ENCODE results near the gene TMC6.

- TF ChIP-seq CTCF (conservative IDR thresholded peaks at IDR 0.05; ENCODE audit: low read length) (no peak), EZH2phosphoT487 (IDR thresholded peaks at IDR 0.05; ENCODE audit: borderline replicate concordance) (no peak)
Measured at GRCh38 chr17:78146471-78146869, 17.9 kb upstream of the TMC6 start.

Data from Loucy (cell line).